Endothelial cell of umbilical vein (primary cell): ENCODE results near the gene ZNF688. TPM values are rescaled to one million over a fixed set of nuclear protein-coding genes. Genes with fewer than 3 reads are reported as not detected.

Experiments used
- BruUV-seq: library from RNA; stranded (reverse); fragments of 400-500 nt; replicated peaks from 2 replicates; lab custom pipeline; 2021; lab: Mats Ljungman, UMichigan
- CTCF ChIA-PET: fragments of 300-600, 350-600 bp; sonication (Branson Sonifier 250); formaldehyde crosslinking; loops from one replicate; lab custom pipeline; 2021; ENCODE audit warnings: antibody characterized with exemption, inconsistent platforms; lab: Charles Lee
- POLR2A ChIA-PET: fragments of 300-600, 350-600 bp; sonication (Branson Sonifier 250); formaldehyde crosslinking; loops from one replicate; lab custom pipeline; 2021; ENCODE audit warnings: antibody characterized with exemption, inconsistent platforms; lab: Charles Lee
- DNase-seq: peaks from one replicate; pipeline ENCODE4 v3.0.0-alpha.2; 2011; ENCODE audit warnings: low read depth, low spot score
- FAIRE-seq: peaks from 2 replicates; lab custom pipeline; 2011; peaks lifted over from hg19 to GRCh38; lab: Jason Lieb, UNC
- H2AFZ ChIP-seq: 2 replicates; pipeline ENCODE4 v1.6.0; 2012; ENCODE audit warnings: low read depth, low read length, control low read depth, inconsistent platforms
- H3K27ac ChIP-seq: 2 replicates; pipeline ENCODE4 v1.5.1; 2011; ENCODE audit warnings: low read depth, mild to moderate bottlenecking, control low read depth, low read length, moderate library complexity; ENCODE audit not compliant: insufficient read depth
- H3K27me3 ChIP-seq, 2 experiments: 2 replicates each; pipeline versions ENCODE4 v1.6.0 to v1.6.1; 2011; ENCODE audit warnings: low read length in 2 of 2, mixed read lengths in 1 of 2; ENCODE audit not compliant: control insufficient read depth in 2 of 2, insufficient read depth in 2 of 2
- H3K36me3 ChIP-seq, 2 experiments: 2 replicates in 1 of 2; 3 replicates in 1 of 2; pipeline ENCODE4 v1.5.1; 2011; ENCODE audit warnings: low read length in 2 of 2, mild to moderate bottlenecking in 1 of 2, moderate library complexity in 1 of 2; ENCODE audit not compliant: control insufficient read depth in 2 of 2, insufficient read depth in 2 of 2; ENCODE audit errors: extremely low read depth in 1 of 2
- H3K4me1 ChIP-seq: 3 replicates; pipeline ENCODE4 v1.5.1; 2011; ENCODE audit warnings: mild to moderate bottlenecking, low read length; ENCODE audit not compliant: control insufficient read depth, insufficient read depth; ENCODE audit errors: extremely low read depth
- H3K4me2 ChIP-seq: 2 replicates; pipeline ENCODE4 v1.6.1; 2011; ENCODE audit warnings: low read length, control low read depth, mixed read lengths; ENCODE audit not compliant: insufficient read depth
- H3K4me3 ChIP-seq, 3 experiments: fragments of 200-600 bp in 1 of 3; sonication (generic), shearing (Covaris generic) in 1 of 3; replicated peaks in 1 of 3; 2 replicates each; pipeline ENCODE4 v1.5.1; 2011 to 2016; ENCODE audit warnings: control low read depth in 3 of 3, low read length in 3 of 3, mild to moderate bottlenecking in 2 of 3, inconsistent platforms in 1 of 3, low read depth in 1 of 3, moderate library complexity in 1 of 3; ENCODE audit not compliant: insufficient read depth in 1 of 3
- H3K79me2 ChIP-seq: 2 replicates; pipeline ENCODE4 v1.6.0; 2012; ENCODE audit warnings: low read length, inconsistent platforms; ENCODE audit not compliant: control insufficient read depth, insufficient read depth
- H3K9ac ChIP-seq: replicated peaks from 2 replicates; pipeline ENCODE3; 2011; ENCODE audit warnings: low read length, control low read depth; ENCODE audit not compliant: insufficient read depth; ENCODE audit errors: extremely low read depth
- H3K9me1 ChIP-seq: replicated peaks from 3 replicates; pipeline ENCODE4 v1.6.0; 2011; ENCODE audit warnings: mild to moderate bottlenecking, low read length; ENCODE audit not compliant: control insufficient read depth, insufficient read depth; ENCODE audit errors: extremely low read depth
- H3K9me3 ChIP-seq: replicated peaks from 2 replicates; pipeline ENCODE4 v1.5.1; 2012; ENCODE audit warnings: low read length, inconsistent platforms; ENCODE audit not compliant: control insufficient read depth, insufficient read depth
- H4K20me1 ChIP-seq: replicated peaks from 2 replicates; pipeline ENCODE3; 2011; ENCODE audit warnings: mild to moderate bottlenecking, low read length; ENCODE audit not compliant: control insufficient read depth, insufficient read depth; ENCODE audit errors: extremely low read depth
- CTCF ChIP-seq, 2 donors: IDR thresholded peaks; 1 replicate in 1 of 2; 2 replicates in 1 of 2; pipeline ENCODE4 v1.5.1; 2011; ENCODE audit warnings: low read length in 2 of 2, mild to moderate bottlenecking in 2 of 2, moderate library complexity in 2 of 2, control low read depth in 1 of 2, inconsistent platforms in 1 of 2, low read depth in 1 of 2; ENCODE audit not compliant: insufficient read depth in 1 of 2; ENCODE audit errors: extremely low read depth in 1 of 2
- EZH2 ChIP-seq: IDR thresholded peaks from 2 replicates; pipeline ENCODE4 v1.6.1; 2012; ENCODE audit warnings: borderline replicate concordance, low read depth, mild to moderate bottlenecking, moderate library complexity, low read length, inconsistent platforms; ENCODE audit not compliant: severe bottlenecking
- FOS ChIP-seq: IDR thresholded peaks from 2 replicates; pipeline ENCODE4 v1.6.1; 2011; ENCODE audit warnings: mild to moderate bottlenecking, low read length, moderate library complexity, borderline replicate concordance; ENCODE audit not compliant: insufficient read depth
- GATA2 ChIP-seq: IDR thresholded peaks from 2 replicates; pipeline ENCODE4 v1.7.0; 2011; ENCODE audit warnings: low read depth, mild to moderate bottlenecking, moderate library complexity, mixed read lengths, low read length; ENCODE audit not compliant: insufficient read length, insufficient read depth
- JUN ChIP-seq: IDR thresholded peaks from 2 replicates; pipeline ENCODE4 v1.6.1; 2011; ENCODE audit warnings: borderline replicate concordance, low read depth; ENCODE audit not compliant: insufficient read length, insufficient read depth
- MAX ChIP-seq: IDR thresholded peaks from 2 replicates; pipeline ENCODE4 v1.6.1; 2011; ENCODE audit not compliant: insufficient read depth, insufficient read length
- MYC ChIP-seq: IDR thresholded peaks from one replicate; pipeline ENCODE4 v1.6.1; 2011; ENCODE audit warnings: mild to moderate bottlenecking, low read depth, low read length
- POLR2A ChIP-seq: IDR thresholded peaks from 2 replicates; pipeline ENCODE4 v1.6.1; 2012; ENCODE audit warnings: low read depth, mild to moderate bottlenecking, control low read depth, low read length
- POLR2AphosphoS5 ChIP-seq: IDR thresholded peaks from 2 replicates; pipeline ENCODE4 v1.6.1; 2012; ENCODE audit warnings: low read depth, mild to moderate bottlenecking, control low read depth, low read length, moderate library complexity; ENCODE audit not compliant: insufficient read depth
- dilution Hi-C: fragments of 300-500 bp; cut with MboI; formaldehyde crosslinking; loops from one replicate; pipeline ENCODE4 v1.15.0; 2019; ENCODE audit warnings: low sequenced_read_pairs; ENCODE audit not compliant: extremely low pct_ligation_motif_present
- intact Hi-C: fragments of 100-400 bp; cut with micrococcal nuclease; formaldehyde crosslinking; loops from one replicate; pipeline ENCODE4 v1.10.0; 2022
- polyA plus RNA-seq, 4 experiments: library from polyadenylated mRNA; depleted of rRNA in 3 of 4; stranded (reverse) in 3 of 4; unstranded in 1 of 4; fragments of >200 nt; gene quantifications; 2 replicates each; pipeline versions ENCODE4 v1.2.1 to v1.2.3, GENCODE V29; 2011 to 2012; ENCODE audit warnings: missing spikeins in 1 of 4
- total RNA-seq: library from RNA; stranded (reverse); gene quantifications from 2 replicates; pipeline ENCODE4 v1.2.3, GENCODE V29; 2021

Gene ZNF688
- total and polyA plus RNA-seq, 2 donors (not counting 3 experiments of a cell fraction or from before 2014, with no cell fraction given): 5.4 to 10.9 TPM

- H3K4me2 ChIP-seq: no peak overlapping the region
- H3K4me1 ChIP-seq: peaks cover 16% of the 10 kb centered on the region
- no peak for TF ChIP-seq EZH2
- TF ChIP-seq MYC: no peak
- no peak for TF ChIP-seq POLR2A
- TF ChIP-seq CTCF (IDR thresholded peaks at IDR 0.05; ENCODE audit: extremely low read depth in 1 of 2, insufficient read depth in 1 of 2, low read depth in 1 of 2, low read length in 2 of 2): no peak
- FAIRE-seq (no peak), DNase-seq (no peak)
- H3K27me3 ChIP-seq: peaks cover 0 to 4% of the 10 kb centered on the region in 2 experiments
- no peaks in the 10 kb centered on the region for H4K20me1 ChIP-seq
- H3K9me3 ChIP-seq: no peaks in the 10 kb centered on the region
- H2AFZ ChIP-seq: no peak overlapping the region
- no TSS peak for BruUV-seq
- no peaks in the 10 kb centered on the region for H3K36me3 ChIP-seq
- H3K27ac ChIP-seq: no peak overlapping the region
- intact Hi-C loops: no loop called here
- POLR2A ChIA-PET: no interaction called here
- no peaks in the 10 kb centered on the region for H3K9me1 ChIP-seq
- no peak overlapping the region for H3K4me3 ChIP-seq
- no peak overlapping the region for H3K9ac ChIP-seq
- CTCF ChIA-PET: no interaction called here
- no peaks in the 10 kb centered on the region for H3K79me2 ChIP-seq
- dilution Hi-C loops: no loop called here
These were observed 2.2 kb downstream of the ZNF688 start for GRCh38 chr16:30569281-30569680.

- Histone ChIP-seq H3K27ac (no peak overlapping the region), H3K4me3 (no peak overlapping the region), H2AFZ (no peak overlapping the region), H3K9me3 (no peaks in the 10 kb centered on the region), H3K4me1 (peaks cover 16% of the 10 kb centered on the region), H3K9ac (no peak overlapping the region), H4K20me1 (no peaks in the 10 kb centered on the region), H3K4me2 (no peak overlapping the region), H3K9me1 (no peaks in the 10 kb centered on the region), H3K27me3 (peaks cover 0 to 4% of the 10 kb centered on the region in 2 experiments), H3K79me2 (no peaks in the 10 kb centered on the region), H3K36me3 (no peaks in the 10 kb centered on the region)
- dilution Hi-C loops: no loop called here
- CTCF ChIA-PET: interaction anchor here (1.0 kb wide), 1 partner anchor 33 kb away, joined by 3 read pairs; no protein-coding TSS in a partner anchor
- DNase-seq (no peak), FAIRE-seq (peak; percentile 52)
- no TSS peak for BruUV-seq
- intact Hi-C loops: no loop called here
- POLR2A ChIA-PET: no interaction called here
- TF ChIP-seq FOS: no peak
- TF ChIP-seq EZH2: no peak
- no peak for TF ChIP-seq CTCF (IDR thresholded peaks at IDR 0.05; ENCODE audit: extremely low read depth in 1 of 2, insufficient read depth in 1 of 2, low read depth in 1 of 2, low read length in 2 of 2)
- TF ChIP-seq POLR2AphosphoS5: no peak
- TF ChIP-seq MAX: no peak
- TF ChIP-seq JUN: no peak
- TF ChIP-seq GATA2: no peak
These were observed 3.4 kb downstream of the ZNF688 start for GRCh38 chr16:30567991-30568638.
